Limb (tissue), 2 donors: Measurements from ENCODE around the gene STUM.
A peak's percentile ranks its signal among the peaks of the same experiment; 100 is the strongest.

Experiments used
- DNase-seq, 2 donors: peaks; one replicate each; pipeline ENCODE4 v3.0.0-alpha.2; 2016; ENCODE audit errors: extremely low spot score in 2 of 2

The STUM gene

GRCh38 chr1:226624526-226624925 is 76.0 kb downstream of the STUM start:
- DNase-seq: no peak

- DNase-seq: no peak
These were observed 76.8 kb downstream of the STUM start for GRCh38 chr1:226625326-226625725.

- no peak for DNase-seq
These were observed 77.4 kb downstream of the STUM start for GRCh38 chr1:226625832-226626576.

GRCh38 chr1:226626577-226626956 is 78.0 kb downstream of the STUM start:
- peak; percentile 53 to 72 for DNase-seq

DNA sequence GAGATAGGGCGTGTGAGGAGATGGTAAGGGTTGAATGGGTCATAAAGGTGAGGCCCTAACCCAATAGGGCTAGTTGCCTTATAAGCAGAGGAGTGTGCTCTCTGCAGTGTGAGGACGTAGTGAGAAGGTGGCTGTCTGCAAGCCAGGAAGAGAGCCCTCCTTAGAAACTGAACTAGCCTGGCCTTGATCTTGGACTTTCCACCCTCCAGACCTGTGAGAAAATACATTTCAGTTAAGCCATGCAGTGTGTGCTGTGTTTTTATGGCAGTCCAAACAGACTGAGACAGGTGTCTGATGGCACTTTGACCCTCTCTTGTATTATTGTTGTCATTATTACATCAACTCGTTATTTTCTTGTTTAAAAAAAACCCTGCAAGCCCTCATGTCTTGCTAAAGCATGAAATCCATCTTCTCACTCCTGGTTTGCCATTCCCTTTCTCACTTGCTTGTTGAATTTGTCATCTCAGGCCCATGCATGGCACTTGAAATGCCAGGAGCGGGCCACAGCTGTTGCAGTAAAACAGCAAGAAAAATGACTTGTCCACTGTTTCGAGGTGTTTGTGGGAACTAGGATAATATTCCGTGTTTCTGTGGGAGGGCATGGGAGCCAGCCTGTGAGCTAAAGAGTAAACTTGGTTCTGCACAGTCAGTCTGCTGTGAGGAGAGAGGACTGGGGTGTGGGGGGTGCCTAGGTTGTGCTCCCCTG is 78.6 kb downstream of the STUM start:
- no peak for DNase-seq

DNA sequence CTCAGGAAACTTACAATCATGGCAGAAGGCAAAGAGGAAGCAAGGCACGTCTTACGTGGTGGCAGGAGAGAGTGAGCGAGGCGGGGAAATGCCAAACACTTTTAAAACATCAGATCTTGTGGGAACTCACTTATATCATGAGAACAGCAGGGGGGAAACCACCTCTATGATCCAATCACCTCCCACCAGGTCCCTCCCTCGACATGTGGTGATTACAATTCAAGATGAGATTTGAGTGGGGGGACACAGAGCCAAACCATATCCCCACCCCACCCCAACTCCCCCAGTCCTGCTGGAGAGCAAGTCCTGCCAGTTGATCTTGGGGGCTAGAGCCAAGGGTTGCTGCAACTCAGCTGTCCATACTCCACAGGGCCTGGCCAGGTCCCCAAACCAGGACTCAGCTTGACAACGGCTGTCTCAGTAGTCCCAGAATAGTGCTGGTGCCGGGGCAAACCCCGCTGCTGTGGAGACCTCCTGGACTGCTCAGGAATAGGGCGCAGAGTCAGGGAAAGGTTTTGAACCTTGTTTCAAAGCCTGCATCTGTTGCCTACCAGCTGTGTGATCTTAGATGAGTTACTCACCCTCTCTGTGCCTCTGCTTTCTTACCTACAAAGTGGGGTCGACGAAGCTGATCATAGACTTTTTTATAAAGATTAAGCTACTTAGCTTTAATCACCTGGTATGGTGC is 79.5 kb downstream of the STUM start:
- no peak for DNase-seq

DNA sequence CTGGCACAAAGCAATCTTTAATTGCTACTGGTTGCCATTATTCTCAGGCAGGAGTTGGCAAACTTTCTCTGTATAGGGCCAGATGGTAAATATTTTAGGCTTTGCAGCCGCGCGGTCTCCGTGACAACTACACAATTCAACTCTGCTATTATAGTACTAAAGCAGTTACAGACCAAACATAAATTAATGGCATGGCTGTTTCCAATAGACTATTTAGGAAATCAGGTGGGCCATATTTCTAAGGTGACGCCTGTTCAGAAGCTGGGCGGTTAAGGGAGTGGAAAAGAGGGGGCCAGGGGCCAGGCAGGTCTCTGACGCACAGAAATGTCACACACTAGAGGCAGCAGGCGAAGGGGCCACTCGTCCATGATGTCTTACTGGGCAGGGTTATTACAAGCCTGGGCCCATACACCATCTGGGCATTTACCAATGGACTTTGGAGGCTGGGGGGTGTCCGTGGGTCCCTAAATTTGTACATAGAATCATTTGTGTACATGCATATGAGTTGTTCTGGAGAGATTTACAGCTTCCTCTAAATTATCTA is 80.1 kb downstream of the STUM start:
- peak in 1 of 2 donors; percentile 53 for DNase-seq

DNA sequence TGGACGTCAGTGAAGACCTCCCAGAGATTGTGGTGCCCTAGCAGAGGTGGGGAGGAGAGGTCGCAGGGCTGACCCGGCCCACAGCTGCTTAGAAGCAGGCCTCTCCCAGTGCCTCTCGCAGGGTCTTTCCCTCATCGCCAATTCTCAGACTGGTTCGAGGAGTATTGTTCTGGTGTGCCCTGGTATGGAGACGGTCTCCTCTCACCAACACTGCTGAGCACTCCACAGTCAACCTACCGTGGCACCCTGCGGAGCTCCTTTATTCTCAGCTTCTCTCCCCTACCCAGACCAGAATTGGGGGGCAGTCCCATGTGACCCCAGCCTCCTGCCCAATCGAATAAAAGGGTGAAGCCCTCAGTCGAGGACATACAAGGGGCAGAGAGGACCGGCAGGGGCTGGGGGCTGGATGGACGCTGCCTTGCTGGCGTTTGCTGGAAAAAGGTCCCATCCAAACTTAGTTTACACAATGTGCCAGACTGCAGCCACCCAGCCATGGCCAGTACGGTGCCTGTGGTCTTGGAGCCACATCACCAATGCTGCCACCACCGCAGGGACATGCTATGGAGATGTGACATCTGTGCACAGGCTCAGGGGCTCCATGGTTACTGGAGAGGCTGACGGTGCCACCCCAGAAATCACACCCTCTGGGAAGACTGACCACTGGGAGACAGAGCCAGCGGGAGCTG is 80.8 kb downstream of the STUM start:
- DNase-seq: no peak

DNA sequence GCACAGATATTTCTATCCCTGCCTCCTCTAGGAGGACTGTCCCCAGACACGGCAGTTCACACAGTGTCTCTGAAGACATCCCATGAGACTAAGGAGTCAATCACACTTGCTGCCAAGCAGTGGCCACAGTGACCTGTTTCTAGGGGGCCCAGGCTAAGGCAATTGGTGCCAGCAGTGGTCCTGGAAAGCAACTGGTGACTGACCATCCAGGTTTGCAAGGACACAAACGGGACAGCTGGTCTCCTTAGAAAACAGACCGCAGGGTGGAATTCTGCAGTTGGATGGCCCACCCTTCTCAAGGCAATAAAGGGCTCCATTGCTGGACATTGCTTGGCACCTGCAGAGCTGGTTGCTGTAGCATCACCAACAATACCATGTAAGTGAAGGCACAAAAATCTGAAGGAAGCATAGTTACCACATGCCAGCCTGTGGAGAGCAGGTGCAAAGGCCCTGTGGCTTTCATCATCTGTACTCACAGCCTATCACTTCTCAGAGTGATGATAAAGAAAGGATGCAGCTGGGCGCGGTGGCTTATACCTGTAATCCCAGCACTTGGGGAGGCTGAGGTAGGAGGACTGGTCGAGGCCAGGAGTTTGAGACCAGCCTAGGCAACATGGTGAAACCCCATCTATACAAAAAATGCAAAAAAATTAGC is 81.5 kb downstream of the STUM start:
- no peak for DNase-seq

- DNase-seq: no peak
These were observed 82.0 kb downstream of the STUM start for GRCh38 chr1:226630592-226630991.

GRCh38 chr1:226631229-226632000 is 82.9 kb downstream of the STUM start:
- no peak for DNase-seq

DNA sequence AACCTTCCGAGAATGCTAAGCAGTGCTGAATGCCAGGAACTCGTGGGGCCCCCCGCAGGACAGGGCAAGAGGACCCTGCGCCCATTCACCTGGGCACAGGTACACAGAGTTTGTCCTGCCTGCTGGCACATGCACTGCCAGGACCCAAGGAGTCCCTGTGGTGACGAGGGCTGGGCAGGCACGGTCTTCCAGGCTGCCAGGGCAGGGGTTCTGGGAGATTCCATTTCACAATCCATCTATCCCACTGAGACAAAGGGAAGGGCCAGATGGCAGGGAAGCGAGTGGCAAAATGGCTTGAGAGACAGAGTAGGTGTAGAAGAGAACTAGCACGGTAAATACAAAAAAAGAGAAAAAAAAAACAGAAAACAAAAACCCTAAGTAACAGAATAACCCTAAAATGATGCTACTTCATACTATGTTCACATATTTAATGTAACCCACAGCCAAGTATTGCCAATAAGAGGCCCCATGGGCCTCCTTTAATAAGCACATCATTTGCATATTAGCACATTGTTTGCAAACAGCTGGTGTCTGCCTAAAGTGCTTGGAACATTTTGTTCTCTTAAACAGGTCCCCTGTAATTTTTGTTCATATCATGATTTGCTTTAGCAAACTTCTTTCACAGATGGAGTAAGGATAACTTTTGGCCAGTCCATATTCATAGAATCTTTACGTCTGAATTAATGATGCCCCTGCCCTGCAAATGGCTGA is 83.8 kb downstream of the STUM start:
- DNase-seq: no peak

DNA sequence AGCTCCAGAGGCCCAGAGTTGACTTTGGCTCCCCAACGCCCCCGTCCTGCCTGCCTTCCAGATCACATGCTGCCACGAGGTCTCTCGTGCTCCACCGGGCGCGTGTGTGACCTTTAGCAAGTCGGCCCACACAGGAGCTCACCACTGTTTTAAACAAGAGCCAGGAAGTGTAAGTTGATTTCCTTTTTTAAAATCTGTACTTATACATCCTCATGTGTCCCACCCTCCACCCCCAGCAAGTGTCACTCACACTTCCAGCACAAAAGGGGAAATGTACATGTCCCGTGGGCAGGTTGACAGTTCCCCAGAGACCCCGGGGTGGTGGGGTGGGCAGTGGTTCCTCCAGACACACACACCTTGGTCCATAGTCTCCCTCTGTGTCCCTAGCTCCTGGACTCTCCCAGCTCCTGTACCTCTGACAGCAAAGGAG is 84.4 kb downstream of the STUM start:
- no peak for DNase-seq

- DNase-seq: no peak
These were observed 85.1 kb downstream of the STUM start for GRCh38 chr1:226633541-226634165.

DNA sequence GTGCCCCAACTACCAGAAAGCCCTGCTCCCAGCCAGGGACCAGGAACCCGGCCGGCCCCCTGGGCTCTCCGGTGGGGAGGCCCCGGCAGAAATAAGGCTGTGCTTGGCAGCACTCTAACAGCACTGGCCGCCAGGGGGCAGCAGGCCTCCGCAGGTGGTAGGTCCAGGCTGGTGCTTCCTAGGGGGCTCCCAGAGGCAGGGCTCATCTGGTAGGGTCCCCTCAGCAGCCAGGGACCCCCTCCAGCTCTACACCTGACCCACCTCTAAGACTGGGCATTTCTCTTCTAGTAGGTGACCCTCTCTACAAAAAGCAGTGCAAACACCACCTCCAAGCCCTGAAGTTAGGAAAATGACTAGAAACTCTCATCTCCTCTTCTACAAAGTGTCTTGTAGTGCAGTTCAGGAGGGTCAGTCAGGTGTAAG is 85.6 kb downstream of the STUM start:
- peak; percentile 61 to 88 for DNase-seq

GRCh38 chr1:226634611-226635246 is 86.2 kb downstream of the STUM start:
- no peak for DNase-seq

DNA sequence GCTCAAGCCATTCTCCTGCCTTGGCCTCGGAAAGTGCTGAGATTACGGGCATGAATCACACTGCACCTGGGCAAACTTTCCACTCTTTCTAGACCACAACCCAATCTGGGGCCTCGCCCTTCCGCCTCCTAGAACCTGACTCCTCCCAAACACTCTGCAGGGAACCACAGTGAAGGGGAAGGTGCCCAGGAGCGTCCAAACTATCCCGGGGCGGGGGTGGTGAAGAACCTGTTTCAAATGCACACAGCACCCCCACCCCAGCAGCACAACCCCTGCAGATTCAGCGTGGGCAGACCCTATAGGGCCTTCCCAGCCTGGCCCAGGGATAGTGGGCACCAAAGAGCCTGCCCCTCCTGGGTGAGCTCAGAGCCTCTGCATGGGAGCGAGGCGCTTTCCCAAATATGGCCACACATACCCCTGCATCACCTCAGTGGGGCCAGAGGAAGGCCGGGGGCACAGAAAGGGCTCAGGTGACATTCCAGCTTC is 86.9 kb downstream of the STUM start:
- DNase-seq: peak in 1 of 2 donors; percentile 21

DNA sequence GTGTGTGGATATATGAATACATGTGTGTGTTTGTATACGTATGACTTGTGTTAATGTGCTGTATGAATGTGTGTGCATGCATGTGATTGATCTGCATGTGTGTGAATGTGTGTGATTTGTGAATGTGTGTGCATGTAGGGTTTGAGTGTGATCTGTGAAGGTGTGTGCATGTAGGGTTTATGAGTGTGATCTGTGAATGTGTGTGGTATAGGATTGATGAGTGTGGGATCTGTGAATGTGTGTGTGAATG is 88.2 kb downstream of the STUM start:
- no peak for DNase-seq
